Left cardiac atrium (tissue), 4 donors: ENCODE measurements around the gene SH2D7. TPM values are rescaled to one million over a fixed set of nuclear protein-coding genes. Genes with fewer than 3 reads are reported as not detected.

Experiments
- ATAC-seq, 2 donors: fragments of 200-7000 bp; cut with Tn5 transposase; one replicate each; pipeline ENCODE4 v1.9.1; 2020; ENCODE audit warnings: mild to moderate bottlenecking in 2 of 2, moderate library complexity in 2 of 2
- DNase-seq: peaks from one replicate; pipeline ENCODE4 v3.0.0-alpha.2; 2020
- intact Hi-C, 2 donors: fragments of 100-400 bp; cut with DNase I; formaldehyde crosslinking; loops; one replicate each; pipeline versions ENCODE4 v1.14.1 to v1.15.1; 2022 to 2023
- total RNA-seq, 2 donors: library from RNA; stranded (reverse); fragmentation: NEBNext Ultra II Directional; extraction: Animal tissue kit (Norgen Biotek cat#: 25700); gene quantifications; one replicate each; pipeline ENCODE4 v1.2.1, GENCODE V29; 2021
- donor health status: DM: no; HTN: yes; CAD: no.
- donor health status: DM: no; HTN: yes; CAD: no; lungs with severe emphysema.
- donor health status: DM: yes; HTN: yes; CAD: no.
- donor health status: Dilated cardiomyopathy.

SH2D7 gene
- total RNA-seq, 2 donors from 2014 or later, result not detected

- ATAC-seq, result no peak
These were observed 5.3 kb downstream of the SH2D7 start for GRCh38 chr15:78097667-78098066.

GRCh38 chr15:78098131-78098755 lies 5.9 kb downstream of the SH2D7 start:
- intact Hi-C loops, result no loop called here
- ATAC-seq, result no peak
- DNase-seq, result peak; percentile 12

More at GRCh38 chr15:78097667-78098066, 5.3 kb downstream of the SH2D7 start:
- DNase-seq, result no peak
- intact Hi-C loops, result no loop called here

GRCh38 chr15:78100886-78101285 lies 8.5 kb downstream of the SH2D7 start:
- DNase-seq (no peak), ATAC-seq (no peak)
- intact Hi-C loops, result loop anchor here in 1 of 2 donors (5.0 kb wide), 1 partner anchor 84 kb away; no protein-coding TSS in a partner anchor

- DNase-seq (no peak), ATAC-seq (no peak)
- intact Hi-C loops, result loop anchor here in 1 of 2 donors (5.0 kb wide), 1 partner anchor 84 kb away; no protein-coding TSS in a partner anchor
These were observed 9.2 kb downstream of the SH2D7 start for GRCh38 chr15:78101423-78102105.

- no peak for DNase-seq
- intact Hi-C loops, result loop anchor here in 1 of 2 donors (5.0 kb wide), 1 partner anchor 85 kb away; no protein-coding TSS in a partner anchor
- no peak for ATAC-seq
These were observed 9.8 kb downstream of the SH2D7 start for GRCh38 chr15:78102211-78102610.

GRCh38 chr15:78102741-78103140 lies 10.4 kb downstream of the SH2D7 start:
- ATAC-seq (no peak), DNase-seq (no peak)
- intact Hi-C loops, result loop anchor here in 1 of 2 donors (5.0 kb wide), 1 partner anchor 85 kb away; no protein-coding TSS in a partner anchor

GRCh38 chr15:78103406-78104118 lies 11.2 kb downstream of the SH2D7 start:
- ATAC-seq, result peak; percentile 8 to 42
- DNase-seq, result no peak
- intact Hi-C loops, result loop anchor here in 1 of 2 donors (5.0 kb wide), 1 partner anchor 86 kb away; no protein-coding TSS in a partner anchor

GRCh38 chr15:78104119-78104479 lies 11.7 kb downstream of the SH2D7 start:
- no peak for DNase-seq
- intact Hi-C loops, result loop anchor here in 1 of 2 donors (5.0 kb wide), 1 partner anchor 87 kb away; no protein-coding TSS in a partner anchor
- ATAC-seq, result no peak

- intact Hi-C loops, result loop anchor here (5.0 kb wide), 2 partner anchors 88 to 138 kb away; no protein-coding TSS in a partner anchor
- DNase-seq, result peak; percentile 18
- no peak for ATAC-seq
These were observed 12.5 kb downstream of the SH2D7 start for GRCh38 chr15:78104566-78105475.

GRCh38 chr15:78105476-78106241 lies 13.3 kb downstream of the SH2D7 start:
- intact Hi-C loops, result loop anchor here in 1 of 2 donors (5.0 kb wide), 1 partner anchor 138 kb away; no protein-coding TSS in a partner anchor
- peak; percentile 14 for DNase-seq
- ATAC-seq, result no peak

- intact Hi-C loops, result loop anchor here in 1 of 2 donors (5.0 kb wide), 1 partner anchor 140 kb away; no protein-coding TSS in a partner anchor
- ATAC-seq, result no peak
- peak; percentile 17 for DNase-seq
These were observed 15.1 kb downstream of the SH2D7 start for GRCh38 chr15:78107471-78107870.

GRCh38 chr15:78108300-78109084 lies 16.1 kb downstream of the SH2D7 start:
- ATAC-seq (peak; percentile 87 to 89), DNase-seq (peak; percentile 88)
- intact Hi-C loops, result loop anchor here (2.0 to 5.0 kb wide), 3 partner anchors 108 to 150 kb away; no protein-coding TSS in a partner anchor

GRCh38 chr15:78109156-78109555 lies 16.8 kb downstream of the SH2D7 start:
- intact Hi-C loops, result loop anchor here (2.0 to 5.0 kb wide), 3 partner anchors 108 to 150 kb away; no protein-coding TSS in a partner anchor
- ATAC-seq, result no peak

GRCh38 chr15:78110096-78110495 lies 17.7 kb downstream of the SH2D7 start:
- no peak for ATAC-seq
- no peak for DNase-seq
- intact Hi-C loops, result loop anchor here (5.0 to 10.0 kb wide), 4 partner anchors 82 to 315 kb away; no protein-coding TSS in a partner anchor

More at GRCh38 chr15:78109156-78109555, 16.8 kb downstream of the SH2D7 start:
- DNase-seq, result no peak

- intact Hi-C loops, result loop anchor here (5.0 to 10.0 kb wide), 4 partner anchors 81 to 314 kb away; no protein-coding TSS in a partner anchor
- ATAC-seq, result no peak
- no peak for DNase-seq
These were observed 18.6 kb downstream of the SH2D7 start for GRCh38 chr15:78110916-78111475.

- intact Hi-C loops, result loop anchor here (2.0 to 10.0 kb wide), 5 partner anchors 81 to 313 kb away; no protein-coding TSS in a partner anchor
- DNase-seq, result no peak
- ATAC-seq, result no peak
These were observed 19.4 kb downstream of the SH2D7 start for GRCh38 chr15:78111788-78112187.
